ENCODE data around the gene GRIK1.

GRIK1 gene

GRCh38 chr21:29711236-29711635, 228.6 kb downstream of the GRIK1 start:
- no peak for DNase-seq (ENCODE audit: insufficient read length)
- no peak for FAIRE-seq
- TF ChIP-seq TAF1 (IDR thresholded peaks at IDR 0.05; ENCODE audit: borderline replicate concordance, low read depth, low read length): no peak
- no peak for TF ChIP-seq POLR2A (IDR thresholded peaks at IDR 0.05; ENCODE audit: low read depth, low read length)
- no peak for TF ChIP-seq POLR2AphosphoS5 (IDR thresholded peaks at IDR 0.05; ENCODE audit: low read depth, low read length)

- no peak for TF ChIP-seq POLR2A (IDR thresholded peaks at IDR 0.05; ENCODE audit: low read depth, low read length)
- TF ChIP-seq TAF1 (IDR thresholded peaks at IDR 0.05; ENCODE audit: borderline replicate concordance, low read depth, low read length): no peak
- no peak for TF ChIP-seq POLR2AphosphoS5 (IDR thresholded peaks at IDR 0.05; ENCODE audit: low read depth, low read length)
- DNase-seq (ENCODE audit: insufficient read length): no peak
- FAIRE-seq: no peak
Measured at GRCh38 chr21:29710498-29710897, 229.3 kb downstream of the GRIK1 start.

GRCh38 chr21:29708401-29708800, 231.4 kb downstream of the GRIK1 start:
- DNase-seq (ENCODE audit: insufficient read length) (no peak), FAIRE-seq (no peak)
- TF ChIP-seq POLR2AphosphoS5 (IDR thresholded peaks at IDR 0.05; ENCODE audit: low read depth, low read length) (no peak), POLR2A (IDR thresholded peaks at IDR 0.05; ENCODE audit: low read depth, low read length) (no peak), TAF1 (IDR thresholded peaks at IDR 0.05; ENCODE audit: borderline replicate concordance, low read depth, low read length) (no peak)

- no peak for DNase-seq (ENCODE audit: insufficient read length)
- no peak for FAIRE-seq
- TF ChIP-seq TAF1 (IDR thresholded peaks at IDR 0.05; ENCODE audit: borderline replicate concordance, low read depth, low read length) (no peak), POLR2AphosphoS5 (IDR thresholded peaks at IDR 0.05; ENCODE audit: low read depth, low read length) (no peak)
Measured at GRCh38 chr21:29704719-29705118, 235.1 kb downstream of the GRIK1 start.

GRCh38 chr21:29701676-29702075, 238.1 kb downstream of the GRIK1 start:
- DNase-seq (ENCODE audit: insufficient read length): no peak
- FAIRE-seq: no peak
- no peak for TF ChIP-seq TAF1 (IDR thresholded peaks at IDR 0.05; ENCODE audit: borderline replicate concordance, low read depth, low read length)
- TF ChIP-seq POLR2A (IDR thresholded peaks at IDR 0.05; ENCODE audit: low read depth, low read length): no peak
- no peak for TF ChIP-seq POLR2AphosphoS5 (IDR thresholded peaks at IDR 0.05; ENCODE audit: low read depth, low read length)

- no peak for TF ChIP-seq POLR2A (IDR thresholded peaks at IDR 0.05; ENCODE audit: low read depth, low read length)
- no peak for TF ChIP-seq TAF1 (IDR thresholded peaks at IDR 0.05; ENCODE audit: borderline replicate concordance, low read depth, low read length)
- TF ChIP-seq POLR2AphosphoS5 (IDR thresholded peaks at IDR 0.05; ENCODE audit: low read depth, low read length): no peak
- DNase-seq (ENCODE audit: insufficient read length): peak; percentile 3
- no peak for FAIRE-seq
Measured at GRCh38 chr21:29697555-29698193, 242.1 kb downstream of the GRIK1 start.

GRCh38 chr21:29696937-29697336, 242.9 kb downstream of the GRIK1 start:
- TF ChIP-seq POLR2A (IDR thresholded peaks at IDR 0.05; ENCODE audit: low read depth, low read length): no peak
- no peak for TF ChIP-seq POLR2AphosphoS5 (IDR thresholded peaks at IDR 0.05; ENCODE audit: low read depth, low read length)
- TF ChIP-seq TAF1 (IDR thresholded peaks at IDR 0.05; ENCODE audit: borderline replicate concordance, low read depth, low read length): no peak
- DNase-seq (ENCODE audit: insufficient read length): no peak
- no peak for FAIRE-seq

- FAIRE-seq (no peak), DNase-seq (ENCODE audit: insufficient read length) (no peak)
- no peak for TF ChIP-seq POLR2AphosphoS5 (IDR thresholded peaks at IDR 0.05; ENCODE audit: low read depth, low read length)
- TF ChIP-seq POLR2A (IDR thresholded peaks at IDR 0.05; ENCODE audit: low read depth, low read length): no peak
- no peak for TF ChIP-seq TAF1 (IDR thresholded peaks at IDR 0.05; ENCODE audit: borderline replicate concordance, low read depth, low read length)
Measured at GRCh38 chr21:29691616-29692491, 247.9 kb downstream of the GRIK1 start.

GRCh38 chr21:29689753-29690152, 250.0 kb downstream of the GRIK1 start:
- FAIRE-seq: no peak
- no peak for DNase-seq (ENCODE audit: insufficient read length)
- TF ChIP-seq POLR2A (IDR thresholded peaks at IDR 0.05; ENCODE audit: low read depth, low read length) (no peak), POLR2AphosphoS5 (IDR thresholded peaks at IDR 0.05; ENCODE audit: low read depth, low read length) (no peak), TAF1 (IDR thresholded peaks at IDR 0.05; ENCODE audit: borderline replicate concordance, low read depth, low read length) (no peak)

GRCh38 chr21:29684106-29684505, 255.7 kb downstream of the GRIK1 start:
- DNase-seq (ENCODE audit: insufficient read length) (no peak), FAIRE-seq (no peak)
- no peak for TF ChIP-seq POLR2AphosphoS5 (IDR thresholded peaks at IDR 0.05; ENCODE audit: low read depth, low read length)
- TF ChIP-seq TAF1 (IDR thresholded peaks at IDR 0.05; ENCODE audit: borderline replicate concordance, low read depth, low read length): no peak
- no peak for TF ChIP-seq POLR2A (IDR thresholded peaks at IDR 0.05; ENCODE audit: low read depth, low read length)

- TF ChIP-seq TAF1 (IDR thresholded peaks at IDR 0.05; ENCODE audit: borderline replicate concordance, low read depth, low read length): no peak
- no peak for TF ChIP-seq POLR2AphosphoS5 (IDR thresholded peaks at IDR 0.05; ENCODE audit: low read depth, low read length)
- FAIRE-seq (no peak), DNase-seq (ENCODE audit: insufficient read length) (no peak)
Measured at GRCh38 chr21:29682800-29683199, 257.0 kb downstream of the GRIK1 start.

GRCh38 chr21:29680273-29680672, 259.5 kb downstream of the GRIK1 start:
- FAIRE-seq: no peak
- TF ChIP-seq POLR2A (IDR thresholded peaks at IDR 0.05; ENCODE audit: low read depth, low read length) (no peak), TAF1 (IDR thresholded peaks at IDR 0.05; ENCODE audit: borderline replicate concordance, low read depth, low read length) (no peak)

More at GRCh38 chr21:29680273-29680672, 259.5 kb downstream of the GRIK1 start:
- no peak for DNase-seq (ENCODE audit: insufficient read length)
